SK-N-SH treated with all-trans-retinoic acid at 6 μM for 48 hours (cell line): Measurements from ENCODE around the gene CCAR1.
"Not testable (repeated sequence)": the region's sequence is repeated elsewhere in the genome, so short reads cannot be mapped to it uniquely, and the experiment has no call there.

ENCODE experiments used
- ARNTL ChIP-seq: fragments of 450-650 bp; formaldehyde crosslinking; IDR thresholded peaks from 2 replicates; pipeline ENCODE4 v1.5.0; 2020; ENCODE audit warnings: low read depth, mild to moderate bottlenecking, moderate library complexity, borderline replicate concordance
- CREB5 ChIP-seq: fragments of 250-450 bp; sonication (Bioruptor Pico); IDR thresholded peaks from 2 replicates; pipeline ENCODE4 v1.5.1; 2020; ENCODE audit warnings: low read depth, mild to moderate bottlenecking, moderate library complexity
- CSDC2 ChIP-seq: fragments of 250-450 bp; sonication (Bioruptor Pico); IDR thresholded peaks from 2 replicates; pipeline ENCODE4 v1.5.0; 2020; ENCODE audit warnings: mild to moderate bottlenecking, moderate library complexity
- CSRNP3 ChIP-seq: fragments of 250-450 bp; sonication (Bioruptor Pico); IDR thresholded peaks from 2 replicates; pipeline ENCODE4 v1.5.1; 2021; ENCODE audit warnings: mild to moderate bottlenecking, moderate library complexity
- ISL1 ChIP-seq: fragments of 250-450 bp; sonication (Bioruptor Pico); IDR thresholded peaks from 2 replicates; pipeline ENCODE4 v2.1.2; 2022; ENCODE audit warnings: mild to moderate bottlenecking, moderate library complexity
- OSR1 ChIP-seq: fragments of 250-450 bp; sonication (Bioruptor Pico); IDR thresholded peaks from 2 replicates; pipeline ENCODE4 v1.8.0; 2022; ENCODE audit warnings: moderate library complexity, mild to moderate bottlenecking, inconsistent platforms
- PATZ1 ChIP-seq: fragments of 250-450 bp; sonication (Bioruptor Pico); IDR thresholded peaks from 2 replicates; pipeline ENCODE4 v1.8.0; 2020; ENCODE audit warnings: mild to moderate bottlenecking, moderate library complexity, borderline replicate concordance
- POU6F1 ChIP-seq: fragments of 250-450 bp; sonication (Bioruptor Pico); IDR thresholded peaks from 2 replicates; pipeline ENCODE4 v1.8.0; 2021; ENCODE audit warnings: low read depth, mild to moderate bottlenecking, moderate library complexity, borderline replicate concordance
- RARB ChIP-seq: fragments of 250-450 bp; sonication (Bioruptor Pico); IDR thresholded peaks from 2 replicates; pipeline ENCODE4 v1.8.0; 2021; ENCODE audit warnings: mild to moderate bottlenecking, moderate library complexity
- ZFP3 ChIP-seq: fragments of 250-450 bp; sonication (Bioruptor Pico); IDR thresholded peaks from 2 replicates; pipeline ENCODE4 v1.5.0; 2020; ENCODE audit warnings: mild to moderate bottlenecking, moderate library complexity
- ZFP30 ChIP-seq: fragments of 450-650 bp; formaldehyde crosslinking; IDR thresholded peaks from 2 replicates; pipeline ENCODE4 v1.5.0; 2022; ENCODE audit warnings: mild to moderate bottlenecking, moderate library complexity
- ZNF565 ChIP-seq: fragments of 450-650 bp; formaldehyde crosslinking; conservative IDR thresholded peaks from 2 replicates; pipeline ENCODE4 v1.5.0; 2020; ENCODE audit warnings: low read depth, mild to moderate bottlenecking, moderate library complexity

DNA sequence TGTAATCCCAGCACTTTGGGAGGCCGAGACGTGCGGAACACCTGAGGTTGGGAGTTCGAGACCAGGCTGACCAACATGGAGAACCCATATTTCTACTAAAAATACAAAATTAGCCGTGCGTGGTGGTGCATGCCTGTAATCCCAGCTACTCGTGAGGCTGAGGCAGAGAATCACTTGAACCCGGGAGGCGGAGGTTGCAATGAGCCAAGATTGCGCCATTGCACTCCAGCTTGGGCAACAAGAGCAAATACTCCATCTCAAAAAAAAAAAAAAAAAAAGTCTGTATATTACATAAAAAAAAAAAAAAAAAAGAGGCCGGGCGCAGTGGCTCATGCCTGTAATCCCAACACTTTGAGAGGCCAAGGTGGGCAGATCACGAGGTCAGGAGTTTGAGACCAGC lies 8.0 kb upstream of the CCAR1 start:
- not testable (repeated sequence) for TF ChIP-seq ISL1 (CRISPR knock-in tag); ZFP3 (CRISPR knock-in tag); CSDC2; ZNF565 (CRISPR knock-in tag); PATZ1 (CRISPR knock-in tag); CSRNP3 (CRISPR knock-in tag); ZFP30 (CRISPR knock-in tag); POU6F1 (CRISPR knock-in tag); CREB5 (CRISPR knock-in tag); ARNTL (CRISPR knock-in tag); RARB (CRISPR knock-in tag); OSR1 (CRISPR knock-in tag)
